Embryonic facial prominence (tissue), 1 donor: ENCODE results near the gene FNIP1.
"Not testable (repeated sequence)": the region's sequence is repeated elsewhere in the genome, so short reads cannot be mapped to it uniquely, and the experiment has no call there.

Experiments used
- DNase-seq: peaks from one replicate; pipeline ENCODE4 v3.0.0-alpha.2; 2016; ENCODE audit errors: extremely low spot score

Gene FNIP1

GRCh38 chr5:131786900-131787692 is 9.7 kb downstream of the FNIP1 start:
- no peak for DNase-seq

GRCh38 chr5:131786036-131786435 is 10.8 kb downstream of the FNIP1 start:
- no peak for DNase-seq

GRCh38 chr5:131783874-131784273 is 12.9 kb downstream of the FNIP1 start:
- DNase-seq: no peak

- no peak for DNase-seq
Measured at GRCh38 chr5:131783357-131783756, 13.5 kb downstream of the FNIP1 start.

GRCh38 chr5:131782717-131783116 is 14.1 kb downstream of the FNIP1 start:
- DNase-seq: no peak

GRCh38 chr5:131778141-131778540 is 18.7 kb downstream of the FNIP1 start:
- DNase-seq: not testable (repeated sequence)

GRCh38 chr5:131776450-131776849 is 20.4 kb downstream of the FNIP1 start:
- no peak for DNase-seq

GRCh38 chr5:131774652-131775367 is 22.0 kb downstream of the FNIP1 start:
- DNase-seq: no peak

- no peak for DNase-seq
Measured at GRCh38 chr5:131773805-131774204, 23.0 kb downstream of the FNIP1 start.

- no peak for DNase-seq
Measured at GRCh38 chr5:131771692-131772091, 25.1 kb downstream of the FNIP1 start.

GRCh38 chr5:131769961-131770360 is 26.9 kb downstream of the FNIP1 start:
- no peak for DNase-seq

GRCh38 chr5:131769336-131769735 is 27.5 kb downstream of the FNIP1 start:
- DNase-seq: no peak

- no peak for DNase-seq
Measured at GRCh38 chr5:131767891-131768290, 28.9 kb downstream of the FNIP1 start.

- no peak for DNase-seq
Measured at GRCh38 chr5:131766689-131767088, 30.1 kb downstream of the FNIP1 start.

- DNase-seq: no peak
Measured at GRCh38 chr5:131765261-131765660, 31.6 kb downstream of the FNIP1 start.

- DNase-seq: no peak
Measured at GRCh38 chr5:131763968-131764367, 32.8 kb downstream of the FNIP1 start.

- DNase-seq: no peak
Measured at GRCh38 chr5:131760793-131761192, 36.0 kb downstream of the FNIP1 start.

- DNase-seq: no peak
Measured at GRCh38 chr5:131759704-131760103, 37.1 kb downstream of the FNIP1 start.

- no peak for DNase-seq
Measured at GRCh38 chr5:131758520-131758900, 38.3 kb downstream of the FNIP1 start.

- no peak for DNase-seq
Measured at GRCh38 chr5:131757830-131758519, 38.8 kb downstream of the FNIP1 start.

- no peak for DNase-seq
Measured at GRCh38 chr5:131756942-131757341, 39.9 kb downstream of the FNIP1 start.

GRCh38 chr5:131754363-131754762 is 42.5 kb downstream of the FNIP1 start:
- DNase-seq: no peak

- DNase-seq: no peak
Measured at GRCh38 chr5:131751506-131751905, 45.3 kb downstream of the FNIP1 start.
